Bladder microvascular endothelial cell (primary cell): ENCODE measurements around the gene ENKD1. TPM values are rescaled to one million over a fixed set of nuclear protein-coding genes. Genes with fewer than 3 reads are reported as not detected.

Experiments
- total RNA-seq: library from RNA; depleted of rRNA; stranded (reverse); fragments of >200 nt; gene quantifications from 2 replicates; pipeline ENCODE4 v1.2.3, GENCODE V29; 2014

The ENKD1 gene, protein sequence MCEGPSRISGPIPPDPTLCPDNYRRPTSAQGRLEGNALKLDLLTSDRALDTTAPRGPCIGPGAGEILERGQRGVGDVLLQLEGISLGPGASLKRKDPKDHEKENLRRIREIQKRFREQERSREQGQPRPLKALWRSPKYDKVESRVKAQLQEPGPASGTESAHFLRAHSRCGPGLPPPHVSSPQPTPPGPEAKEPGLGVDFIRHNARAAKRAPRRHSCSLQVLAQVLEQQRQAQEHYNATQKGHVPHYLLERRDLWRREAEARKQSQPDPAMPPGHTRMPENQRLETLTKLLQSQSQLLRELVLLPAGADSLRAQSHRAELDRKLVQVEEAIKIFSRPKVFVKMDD
- 14.3 and 14.9 TPM in 2 replicates for total RNA-seq

DNA sequence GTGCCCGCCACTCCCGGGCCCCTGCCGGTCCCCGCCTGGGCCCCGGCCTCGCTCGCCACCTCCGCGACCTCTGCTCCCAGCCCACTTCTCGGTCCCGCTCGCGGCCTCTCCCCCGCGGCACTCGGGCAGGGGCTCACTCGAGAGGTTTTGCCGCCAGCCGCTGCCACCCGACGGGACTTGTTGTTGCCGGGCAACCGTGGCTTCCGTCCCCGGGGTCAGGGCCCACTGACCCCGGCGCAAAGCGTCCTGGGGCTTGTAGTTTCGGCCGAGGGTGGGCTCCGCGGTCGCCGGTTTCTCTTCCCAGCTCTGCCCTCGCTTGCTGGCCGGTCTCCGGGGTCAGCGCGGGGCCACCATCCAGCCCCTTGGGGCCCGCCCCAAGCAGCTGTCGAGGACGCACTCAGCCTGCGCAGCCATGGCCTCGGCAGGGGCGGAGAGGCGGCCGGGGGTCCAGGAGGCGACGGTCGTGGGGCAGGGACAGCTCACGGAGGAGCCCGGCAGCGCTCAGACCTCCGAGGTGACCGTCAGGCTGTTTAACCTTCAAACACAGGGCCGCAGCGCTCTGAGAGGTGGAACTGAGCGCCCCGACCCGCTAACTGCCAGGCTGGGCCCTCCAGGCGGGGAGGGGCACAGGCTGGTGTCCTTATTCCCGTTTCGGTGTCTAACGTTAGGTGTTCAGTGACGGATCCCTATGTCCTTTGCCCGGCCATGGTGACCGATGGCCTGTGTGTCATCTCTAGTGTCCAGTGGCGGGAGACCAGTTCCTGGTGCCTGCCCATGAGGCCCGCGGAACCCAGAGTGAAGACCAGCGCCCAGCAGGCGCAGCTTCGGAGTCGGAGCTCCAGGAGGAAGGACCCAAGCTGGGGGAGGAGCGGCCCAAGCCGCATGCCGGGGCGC, at the start of gene ENKD1, which contains the start of gene C16orf86:
ENKD1 (minus strand) TSS at position 192 of the 894 bp plus-strand sequence. CDS start 308 bp downstream, outside the sequence.
C16orf86 (plus strand) TSS at position 256 of the 894 bp plus-strand sequence; CDS start at position 413, 157 bp downstream.

DNA sequence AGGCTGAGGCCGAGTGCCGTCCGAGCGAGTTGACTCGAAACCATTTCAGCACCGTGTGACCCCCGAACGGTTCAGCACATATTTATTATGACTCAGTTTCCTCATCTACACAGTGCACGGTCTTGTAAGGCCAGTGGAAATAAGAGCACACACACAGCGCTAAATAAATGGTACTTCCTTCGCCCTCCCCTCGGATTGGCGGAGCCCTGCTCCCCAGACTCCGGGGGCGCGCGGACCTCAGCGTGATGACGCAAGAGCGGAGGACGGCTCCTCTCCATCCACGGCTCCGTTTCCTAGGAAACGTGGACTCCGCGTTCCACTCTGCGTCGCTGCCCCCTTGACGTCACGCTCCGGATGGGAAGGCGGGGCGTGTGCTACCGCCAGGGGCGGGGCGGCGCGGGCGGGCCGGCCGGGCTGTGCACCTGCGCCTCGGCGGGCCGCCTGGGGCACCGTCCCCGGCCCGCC, 6.0 kb downstream of the ENKD1 start, which contains the start of gene PARD6A:
PARD6A (plus strand) TSS at position 397 of the 465 bp plus-strand sequence. CDS start 79 bp downstream, outside the sequence.

GRCh38 chr16:67659675-67660563, 6.6 kb downstream of the ENKD1 start, which contains the start of gene ACD:
TSS of gene ACD (minus strand) at chr16:67660260. CDS start at chr16:67660220, 40 bp downstream.

Other genes with a start within 250 kb of the ENKD1 start
- gene HSD11B2, start 235.6 kb downstream of the ENKD1 start, total RNA-seq: 0.16 and 0.38 TPM in 2 replicates
- gene ATP6V0D1, start 185.6 kb downstream of the ENKD1 start, total RNA-seq: 72.7 and 134 TPM in 2 replicates
- gene AGRP, start 183.2 kb downstream of the ENKD1 start, total RNA-seq: not detected in 2 replicates
- 45.2 and 144 TPM in 2 replicates for gene RIPOR1, start 137.9 kb downstream of the ENKD1 start, total RNA-seq
- gene CTCF, start 104.2 kb downstream of the ENKD1 start, total RNA-seq: 20.1 and 28.3 TPM in 2 replicates
- gene CARMIL2, start 21.6 kb downstream of the ENKD1 start, total RNA-seq: 0.25 and 0.49 TPM in 2 replicates
- 13.4 and 14.4 TPM in 2 replicates for gene ACD, start 6.5 kb downstream of the ENKD1 start, total RNA-seq
- gene PARD6A, start 5.8 kb downstream of the ENKD1 start, total RNA-seq: 2.5 and 2.8 TPM in 2 replicates
- 2.0 and 2.8 TPM in 2 replicates for gene C16orf86, start 64 bp upstream of the ENKD1 start, total RNA-seq
- gene GFOD2, start 52.6 kb upstream of the ENKD1 start, total RNA-seq: 40.5 and 62.6 TPM in 2 replicates
- gene RANBP10, start 139.8 kb upstream of the ENKD1 start, total RNA-seq: 4.2 and 11.8 TPM in 2 replicates
- gene TSNAXIP1, start 140.1 kb upstream of the ENKD1 start, total RNA-seq: 0.81 and 0.88 TPM in 2 replicates
- gene THAP11, start 175.6 kb upstream of the ENKD1 start, total RNA-seq: 26.6 and 43.9 TPM in 2 replicates
- 119 and 125 TPM in 2 replicates for gene NUTF2, start 180.2 kb upstream of the ENKD1 start, total RNA-seq
- 17.2 and 25.7 TPM in 2 replicates for gene CENPT, start 180.9 kb upstream of the ENKD1 start, total RNA-seq
- gene EDC4, start 206.3 kb upstream of the ENKD1 start, total RNA-seq: 57.0 and 92.5 TPM in 2 replicates
- 0.16 TPM in 1 of 2 replicates, not detected in the other for gene NRN1L, start 218.1 kb upstream of the ENKD1 start, total RNA-seq
- gene PSKH1, start 226.5 kb upstream of the ENKD1 start, total RNA-seq: 12.5 and 35.7 TPM in 2 replicates